Stimulated activated CD8-positive, alpha-beta memory T cell treated with anti-CD3 and anti-CD28 coated beads, Interleukin-15, amount 100 ng/mL, for 4 hours (primary cell): ENCODE results near the gene PAF1.
A peak's percentile ranks its signal among the peaks of the same experiment; 100 is the strongest.

Source experiments
- DNase-seq, 2 donors: peaks; one replicate each; pipeline ENCODE4 v3.0.0-alpha.2; 2020; ENCODE audit warnings: low read depth in 2 of 2

The PAF1 gene

GRCh38 chr19:39417463-39418181, 26.7 kb upstream of the PAF1 start:
- no peak for DNase-seq

DNA sequence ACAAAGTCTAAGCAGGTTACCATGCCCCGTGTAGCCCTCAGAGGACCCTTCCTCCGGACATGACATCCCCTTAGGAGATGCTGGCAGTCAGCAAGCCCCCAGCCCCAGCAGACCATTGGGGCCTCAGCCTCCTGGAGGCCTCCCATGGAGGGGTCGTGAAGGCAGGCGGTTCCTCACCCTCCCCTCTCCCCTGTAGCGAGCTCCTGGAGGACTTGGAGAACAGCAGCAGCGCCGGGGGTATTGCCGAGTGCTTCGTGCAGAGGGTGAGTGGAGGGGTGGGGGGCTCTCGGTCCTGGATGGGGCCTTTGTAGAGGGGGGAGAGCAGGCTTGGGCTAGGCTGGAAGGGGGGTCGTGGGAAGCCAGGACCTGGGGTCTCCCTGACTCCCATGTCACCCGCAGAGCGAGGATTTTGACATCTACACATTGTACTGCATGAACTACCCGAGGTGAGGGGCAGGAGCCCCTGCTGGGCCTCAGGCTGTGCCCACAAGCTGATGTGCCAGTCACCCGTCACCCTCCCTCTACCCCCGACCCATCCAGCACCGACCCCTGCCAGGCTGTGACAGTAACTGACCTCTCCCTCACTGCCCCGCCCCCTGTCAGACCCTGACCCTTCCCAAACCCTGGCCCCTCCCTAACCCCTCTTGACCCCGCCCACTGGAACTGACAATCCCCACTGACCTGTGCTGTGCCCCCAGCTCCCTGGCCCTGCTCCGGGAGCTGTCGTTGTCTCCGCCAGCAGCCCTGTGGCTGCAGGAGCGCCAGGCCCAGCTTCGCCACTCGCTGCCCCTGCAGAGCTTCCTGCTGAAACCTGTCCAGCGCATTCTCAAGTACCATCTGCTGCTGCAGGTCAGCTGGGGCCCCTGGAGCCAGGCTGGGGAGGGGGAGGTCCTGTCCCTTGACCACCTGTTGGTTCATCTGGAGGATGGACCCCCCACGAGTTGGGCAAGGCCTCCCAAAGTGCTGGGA, 25.5 kb upstream of the PAF1 start:
- DNase-seq, result no peak

DNA sequence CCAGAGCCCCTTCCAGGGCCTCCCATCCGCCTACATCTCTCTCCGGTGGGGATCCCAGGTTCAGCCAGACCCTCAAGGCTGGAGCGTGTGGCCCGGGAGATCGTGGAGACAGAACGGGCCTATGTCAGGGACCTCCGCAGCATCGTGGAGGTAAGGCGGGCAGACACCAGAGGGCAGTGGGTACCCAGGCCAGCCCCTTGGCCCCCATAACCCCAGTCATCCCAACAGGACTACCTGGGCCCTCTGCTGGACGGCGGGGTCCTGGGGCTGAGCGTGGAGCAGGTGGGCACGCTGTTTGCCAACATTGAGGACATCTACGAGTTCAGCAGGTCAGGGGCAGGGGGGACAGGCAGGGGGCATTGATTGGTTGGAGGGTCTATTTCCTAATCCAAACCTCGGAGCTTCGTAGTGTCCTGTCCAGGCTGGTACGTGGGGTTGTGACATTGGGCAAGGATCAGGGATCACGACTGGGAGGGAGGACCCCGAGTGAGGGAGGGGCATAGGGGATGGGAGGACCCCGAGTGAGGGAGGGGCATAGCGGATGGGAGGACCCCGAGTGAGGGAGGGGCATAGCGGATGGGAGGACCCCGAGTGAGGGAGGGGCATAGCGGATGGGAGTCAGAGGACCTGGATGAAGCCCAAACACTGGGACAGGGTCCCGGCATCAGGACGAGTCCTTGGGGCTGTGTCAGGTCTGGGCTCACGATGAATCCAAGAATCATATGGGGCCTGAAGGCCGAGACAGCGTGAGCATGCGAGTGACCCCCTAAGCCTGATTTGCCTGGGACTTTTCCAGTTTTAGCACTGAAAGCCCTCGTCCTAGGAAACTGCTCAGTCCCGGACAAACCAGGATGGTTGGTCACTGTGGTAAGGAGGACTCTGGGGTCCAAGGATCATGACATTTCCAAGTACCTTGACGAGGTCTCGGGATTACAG, 24.5 kb upstream of the PAF1 start:
- no peak for DNase-seq

- no peak for DNase-seq
Measured at GRCh38 chr19:39413911-39414608, 23.2 kb upstream of the PAF1 start.

DNA sequence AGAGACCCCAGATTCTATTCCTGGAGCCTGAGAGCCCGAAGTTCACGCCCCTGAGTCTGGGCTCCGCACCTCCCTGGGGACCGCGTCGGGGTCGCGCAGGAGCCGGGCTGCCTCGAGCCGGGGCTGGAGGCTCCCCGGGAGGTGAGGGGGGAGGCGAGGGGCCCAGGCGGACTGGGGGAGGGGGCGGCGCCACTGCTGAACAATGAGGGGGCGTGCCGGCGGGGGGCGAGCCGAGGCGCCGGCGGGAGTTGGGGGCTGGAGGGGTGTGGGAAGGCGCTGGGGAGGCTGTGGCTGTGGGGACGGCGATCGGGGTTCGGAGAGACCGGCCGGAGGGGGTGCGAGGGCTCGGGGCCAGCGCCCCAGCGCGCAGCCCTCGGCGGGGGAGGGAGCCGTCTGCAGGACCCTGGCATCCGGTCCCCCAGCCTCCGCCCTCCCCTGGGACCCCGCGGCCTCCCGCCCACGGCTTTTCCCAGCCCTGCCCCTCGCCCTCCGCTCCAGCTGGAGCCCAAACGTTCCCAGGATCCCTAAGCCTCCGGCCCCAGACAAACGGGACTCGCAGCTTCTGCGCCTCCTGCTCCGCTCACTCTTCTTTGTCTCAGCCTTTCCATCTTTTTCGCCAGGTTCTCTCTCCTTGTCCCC, 22.5 kb upstream of the PAF1 start:
- DNase-seq, result no peak

DNA sequence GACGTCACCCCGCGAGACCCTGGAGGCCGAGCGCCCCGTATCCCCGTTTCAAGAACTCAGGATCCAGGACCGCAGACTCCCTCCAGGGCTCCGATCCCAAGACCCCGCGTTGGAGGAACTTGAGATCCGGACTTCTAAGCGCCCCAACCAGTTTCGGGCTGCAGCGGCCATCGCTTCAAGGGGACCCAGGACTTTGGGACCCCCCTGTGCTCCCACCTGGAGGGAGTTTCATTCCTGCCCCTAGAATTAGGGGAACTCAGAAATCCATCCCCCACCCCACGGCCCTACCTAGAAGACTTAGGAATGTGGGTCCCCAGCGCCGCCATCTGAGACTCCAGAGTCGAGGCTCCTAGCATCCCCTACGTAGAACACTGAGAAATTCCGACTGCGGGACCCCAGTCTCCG, 22.0 kb upstream of the PAF1 start:
- no peak for DNase-seq

GRCh38 chr19:39412100-39412866, 21.4 kb upstream of the PAF1 start, which contains the start of gene PLEKHG2:
Gene PLEKHG2, plus strand, starts transcription at chr19:39412669. Its CDS starts 1,418 bp downstream, at chr19:39414087.
- peak; percentile 86 to 91 for DNase-seq

- DNase-seq, result peak; percentile 69 to 83
Measured at GRCh38 chr19:39411832-39412099, 20.9 kb upstream of the PAF1 start.

GRCh38 chr19:39411081-39411831, 20.4 kb upstream of the PAF1 start:
- no peak for DNase-seq

DNA sequence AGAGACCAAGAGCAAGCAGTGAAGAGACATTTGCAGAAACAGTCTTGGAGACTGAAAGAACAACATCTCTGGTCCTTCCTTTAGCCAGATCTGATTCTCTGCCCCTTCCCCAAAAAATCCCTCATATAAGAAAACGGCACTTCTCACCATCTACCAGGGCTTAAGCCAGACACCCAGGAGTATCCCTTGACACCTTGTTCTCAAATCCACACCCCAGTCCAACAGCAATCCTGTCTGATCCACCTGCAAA, 19.9 kb upstream of the PAF1 start:
- no peak for DNase-seq

- no peak for DNase-seq
Measured at GRCh38 chr19:39410017-39410830, 19.3 kb upstream of the PAF1 start.

- DNase-seq, result peak; percentile 63 to 69
Measured at GRCh38 chr19:39409208-39410016, 18.5 kb upstream of the PAF1 start.

DNA sequence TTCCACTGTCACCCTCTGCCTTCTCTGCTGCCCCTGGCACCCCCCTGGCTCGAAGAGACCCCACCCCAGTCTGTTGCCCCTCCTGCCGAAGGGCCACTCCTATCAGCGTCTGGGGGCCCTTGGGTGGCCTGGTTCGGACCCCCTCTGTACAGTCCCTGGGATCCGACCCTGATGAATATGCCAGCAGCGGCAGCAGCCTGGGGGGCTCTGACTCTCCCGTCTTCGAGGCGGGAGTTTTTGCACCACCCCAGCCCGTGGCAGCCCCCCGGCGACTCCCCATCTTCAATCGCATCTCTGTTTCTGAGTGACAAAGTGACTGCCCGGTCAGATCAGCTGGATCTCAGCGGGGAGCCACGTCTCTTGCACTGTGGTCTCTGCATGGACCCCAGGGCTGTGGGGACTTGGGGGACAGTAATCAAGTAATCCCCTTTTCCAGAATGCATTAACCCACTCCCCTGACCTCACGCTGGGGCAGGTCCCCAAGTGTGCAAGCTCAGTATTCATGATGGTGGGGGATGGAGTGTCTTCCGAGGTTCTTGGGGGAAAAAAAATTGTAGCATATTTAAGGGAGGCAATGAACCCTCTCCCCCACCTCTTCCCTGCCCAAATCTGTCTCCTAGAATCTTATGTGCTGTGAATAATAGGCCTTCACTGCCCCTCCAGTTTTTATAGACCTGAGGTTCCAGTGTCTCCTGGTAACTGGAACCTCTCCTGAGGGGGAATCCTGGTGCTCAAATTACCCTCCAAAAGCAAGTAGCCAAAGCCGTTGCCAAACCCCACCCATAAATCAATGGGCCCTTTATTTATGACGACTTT, 17.7 kb upstream of the PAF1 start:
- no peak for DNase-seq

DNA sequence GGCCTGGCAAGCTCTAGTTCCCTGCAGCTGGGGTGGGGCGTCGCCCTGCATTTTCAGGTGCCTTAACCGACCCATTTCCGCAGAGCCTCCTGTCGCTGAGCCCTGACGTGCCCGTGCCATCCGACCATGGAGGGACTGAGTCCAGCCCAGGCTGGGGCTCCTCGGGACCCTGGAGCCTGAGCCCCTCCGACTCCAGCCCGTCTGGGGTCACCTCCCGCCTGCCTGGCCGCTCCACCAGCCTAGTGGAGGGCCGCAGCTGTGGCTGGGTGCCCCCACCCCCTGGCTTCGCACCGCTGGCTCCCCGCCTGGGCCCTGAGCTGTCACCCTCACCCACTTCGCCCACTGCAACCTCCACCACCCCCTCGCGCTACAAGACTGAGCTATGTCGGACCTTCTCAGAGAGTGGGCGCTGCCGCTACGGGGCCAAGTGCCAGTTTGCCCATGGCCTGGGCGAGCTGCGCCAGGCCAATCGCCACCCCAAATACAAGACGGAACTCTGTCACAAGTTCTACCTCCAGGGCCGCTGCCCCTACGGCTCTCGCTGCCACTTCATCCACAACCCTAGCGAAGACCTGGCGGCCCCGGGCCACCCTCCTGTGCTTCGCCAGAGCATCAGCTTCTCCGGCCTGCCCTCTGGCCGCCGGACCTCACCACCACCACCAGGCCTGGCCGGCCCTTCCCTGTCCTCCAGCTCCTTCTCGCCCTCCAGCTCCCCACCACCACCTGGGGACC, 16.9 kb upstream of the PAF1 start:
- no peak for DNase-seq

- DNase-seq, result no peak
Measured at GRCh38 chr19:39407410-39407659, 16.4 kb upstream of the PAF1 start.

GRCh38 chr19:39406656-39407409, 15.9 kb upstream of the PAF1 start, which contains the start of gene ZFP36:
Gene ZFP36, plus strand, starts transcription at chr19:39406847. Its CDS starts 58 bp downstream, at chr19:39406905.
- peak; percentile 74 to 77 for DNase-seq
